ENCODE results near the gene KDM4F.

The KDM4F gene

DNA sequence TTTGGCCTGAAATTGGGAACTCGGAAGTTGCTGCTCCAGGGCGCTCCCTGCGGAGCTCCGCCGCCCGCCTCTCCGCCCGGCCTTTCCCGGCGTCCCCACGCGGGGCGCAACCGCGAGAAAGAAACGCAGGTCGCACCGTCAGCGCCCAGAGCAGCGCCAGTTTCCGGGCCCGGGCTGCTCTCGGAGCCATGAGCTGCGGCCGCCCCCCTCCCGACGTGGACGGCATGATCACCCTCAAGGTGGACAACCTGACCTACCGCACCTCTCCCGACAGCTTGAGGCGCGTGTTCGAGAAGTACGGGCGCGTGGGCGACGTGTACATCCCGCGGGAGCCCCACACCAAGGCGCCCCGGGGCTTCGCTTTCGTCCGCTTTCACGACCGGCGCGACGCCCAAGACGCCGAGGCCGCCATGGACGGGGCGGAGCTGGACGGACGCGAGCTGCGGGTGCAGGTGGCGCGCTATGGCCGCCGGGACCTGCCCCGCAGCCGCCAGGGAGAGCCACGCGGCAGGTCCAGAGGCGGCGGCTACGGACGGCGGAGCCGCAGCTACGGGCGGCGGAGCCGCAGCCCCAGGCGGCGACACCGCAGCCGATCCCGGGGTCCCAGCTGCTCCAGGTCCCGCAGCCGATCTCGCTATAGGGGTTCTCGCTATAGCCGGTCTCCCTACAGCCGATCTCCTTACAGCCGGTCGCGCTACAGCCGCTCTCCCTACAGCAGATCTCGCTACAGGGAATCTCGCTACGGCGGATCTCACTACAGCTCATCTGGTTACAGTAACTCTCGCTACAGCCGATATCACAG is 18.0 kb downstream of the KDM4F start (continued):
- TF ChIP-seq, protein P1, sequence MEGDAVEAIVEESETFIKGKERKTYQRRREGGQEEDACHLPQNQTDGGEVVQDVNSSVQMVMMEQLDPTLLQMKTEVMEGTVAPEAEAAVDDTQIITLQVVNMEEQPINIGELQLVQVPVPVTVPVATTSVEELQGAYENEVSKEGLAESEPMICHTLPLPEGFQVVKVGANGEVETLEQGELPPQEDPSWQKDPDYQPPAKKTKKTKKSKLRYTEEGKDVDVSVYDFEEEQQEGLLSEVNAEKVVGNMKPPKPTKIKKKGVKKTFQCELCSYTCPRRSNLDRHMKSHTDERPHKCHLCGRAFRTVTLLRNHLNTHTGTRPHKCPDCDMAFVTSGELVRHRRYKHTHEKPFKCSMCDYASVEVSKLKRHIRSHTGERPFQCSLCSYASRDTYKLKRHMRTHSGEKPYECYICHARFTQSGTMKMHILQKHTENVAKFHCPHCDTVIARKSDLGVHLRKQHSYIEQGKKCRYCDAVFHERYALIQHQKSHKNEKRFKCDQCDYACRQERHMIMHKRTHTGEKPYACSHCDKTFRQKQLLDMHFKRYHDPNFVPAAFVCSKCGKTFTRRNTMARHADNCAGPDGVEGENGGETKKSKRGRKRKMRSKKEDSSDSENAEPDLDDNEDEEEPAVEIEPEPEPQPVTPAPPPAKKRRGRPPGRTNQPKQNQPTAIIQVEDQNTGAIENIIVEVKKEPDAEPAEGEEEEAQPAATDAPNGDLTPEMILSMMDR (tag by site-specific recombination; IDR thresholded peaks at IDR 0.05) = peak; percentile 92
- peak; percentile 58; the same call in 1 of the 2 replicates for TF ChIP-seq ZEB2 (tag by site-specific recombination; IDR thresholded peaks at IDR 0.05)
- no peak for TF ChIP-seq ZNF155 (tag by site-specific recombination; IDR thresholded peaks at IDR 0.05)
- no peak for TF ChIP-seq ZNF175 (tag by site-specific recombination; IDR thresholded peaks at IDR 0.05)
- no peak for TF ChIP-seq ZNF558 (tag by site-specific recombination; IDR thresholded peaks at IDR 0.05)
- peak; percentile 87; the same call in 1 of the 2 replicates for TF ChIP-seq YY1 (tag by site-specific recombination; IDR thresholded peaks at IDR 0.05)
- peak; percentile 66 for TF ChIP-seq ZBTB20 (tag by site-specific recombination; IDR thresholded peaks at IDR 0.05)
- 0 out of 2 replicates have a peak, but pooled peaks have one; percentile 13 for TF ChIP-seq GLI4 (tag by site-specific recombination; IDR thresholded peaks at IDR 0.05)
- TF ChIP-seq, protein P2, sequence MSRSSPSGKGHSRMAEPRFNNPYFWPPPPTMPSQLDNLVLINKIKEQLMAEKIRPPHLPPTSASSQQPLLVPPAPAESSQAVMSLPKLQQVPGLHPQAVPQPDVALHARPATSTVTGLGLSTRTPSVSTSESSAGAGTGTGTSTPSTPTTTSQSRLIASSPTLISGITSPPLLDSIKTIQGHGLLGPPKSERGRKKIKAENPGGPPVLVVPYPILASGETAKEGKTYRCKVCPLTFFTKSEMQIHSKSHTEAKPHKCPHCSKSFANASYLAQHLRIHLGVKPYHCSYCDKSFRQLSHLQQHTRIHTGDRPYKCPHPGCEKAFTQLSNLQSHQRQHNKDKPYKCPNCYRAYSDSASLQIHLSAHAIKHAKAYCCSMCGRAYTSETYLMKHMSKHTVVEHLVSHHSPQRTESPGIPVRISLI (tag by site-specific recombination; IDR thresholded peaks at IDR 0.05) = 0 out of 2 replicates have a peak, but pooled peaks have one; percentile 14
- 0 out of 2 replicates have a peak, but pooled peaks have one; percentile 46 for TF ChIP-seq YY2 (tag by site-specific recombination; IDR thresholded peaks at IDR 0.05)
- no peak for TF ChIP-seq ZNF560 (tag by site-specific recombination; IDR thresholded peaks at IDR 0.05; ENCODE audit: borderline replicate concordance)
- TF ChIP-seq, protein P3, sequence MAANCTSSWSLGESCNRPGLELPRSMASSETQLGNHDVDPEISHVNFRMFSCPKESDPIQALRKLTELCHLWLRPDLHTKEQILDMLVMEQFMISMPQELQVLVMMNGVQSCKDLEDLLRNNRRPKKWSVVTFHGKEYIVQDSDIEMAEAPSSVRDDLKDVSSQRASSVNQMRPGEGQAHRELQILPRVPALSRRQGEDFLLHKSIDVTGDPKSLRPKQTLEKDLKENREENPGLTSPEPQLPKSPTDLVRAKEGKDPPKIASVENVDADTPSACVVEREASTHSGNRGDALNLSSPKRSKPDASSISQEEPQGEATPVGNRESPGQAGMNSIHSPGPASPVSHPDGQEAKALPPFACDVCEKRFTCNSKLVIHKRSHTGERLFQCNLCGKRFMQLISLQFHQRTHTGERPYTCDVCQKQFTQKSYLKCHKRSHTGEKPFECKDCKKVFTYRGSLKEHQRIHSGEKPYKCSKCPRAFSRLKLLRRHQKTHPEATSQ (tag by site-specific recombination; IDR thresholded peaks at IDR 0.05) = 0 out of 2 replicates have a peak, but pooled peaks have one; percentile 53

DNA sequence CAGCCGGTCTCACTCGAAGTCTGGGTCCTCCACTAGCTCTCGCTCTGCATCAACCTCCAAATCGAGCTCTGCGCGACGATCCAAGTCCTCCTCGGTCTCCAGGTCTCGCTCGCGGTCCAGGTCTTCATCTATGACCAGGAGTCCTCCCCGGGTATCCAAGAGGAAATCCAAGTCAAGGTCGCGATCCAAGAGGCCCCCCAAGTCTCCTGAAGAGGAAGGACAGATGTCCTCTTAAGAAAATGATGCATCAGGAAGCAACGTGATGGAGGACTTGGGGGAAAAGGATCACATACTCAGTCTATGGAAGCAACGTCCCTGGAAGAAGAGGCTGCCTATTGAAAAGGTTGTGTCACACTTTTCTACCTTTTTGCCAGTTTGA is 18.6 kb downstream of the KDM4F start:
- Histone ChIP-seq H3K36me3 (ENCODE audit: control insufficient read depth in 2 of 2, insufficient read depth in 1 of 2, low read length in 2 of 2) (peaks cover 0 to 4% of the 10 kb centered on the region in 2 experiments; a peak in 1 of 3 replicates), H3K4me3 (ENCODE audit: low read depth, low read length) (peak overlapping the region; percentile 79), H3K9me3 (ENCODE audit: control insufficient read depth, insufficient read depth, low read depth, low read length) (no peaks in the 10 kb centered on the region), H3K27ac (ENCODE audit: extremely low read depth, low read depth, low read length) (peak overlapping the region; percentile 86), H3K4me1 (ENCODE audit: control insufficient read depth, insufficient read depth, low read length) (no peaks in the 10 kb centered on the region)
- CTCF ChIA-PET = interaction anchor here (0.8 to 10.7 kb wide), 8 partner anchors 12 to 845 kb away, joined by 3 to 63 read pairs (median 11); partner anchors contain the start of gene ENDOD1
- POLR2A ChIA-PET = interaction anchor here (0.8 to 3.7 kb wide), 21 partner anchors 8 to 1322 kb away, joined by 3 to 31 read pairs (median 5); partner anchors contain the start of genes AMOTL1, CCDC82, CEP57 and CWC15
- TF ChIP-seq ZNF600 (tag by site-specific recombination; IDR thresholded peaks at IDR 0.05) = peak; percentile 24; the same call in 1 of the 2 replicates
- TF ChIP-seq SCRT1 (tag by site-specific recombination; IDR thresholded peaks at IDR 0.05; ENCODE audit: borderline replicate concordance) = no peak
- TF ChIP-seq, protein P4, sequence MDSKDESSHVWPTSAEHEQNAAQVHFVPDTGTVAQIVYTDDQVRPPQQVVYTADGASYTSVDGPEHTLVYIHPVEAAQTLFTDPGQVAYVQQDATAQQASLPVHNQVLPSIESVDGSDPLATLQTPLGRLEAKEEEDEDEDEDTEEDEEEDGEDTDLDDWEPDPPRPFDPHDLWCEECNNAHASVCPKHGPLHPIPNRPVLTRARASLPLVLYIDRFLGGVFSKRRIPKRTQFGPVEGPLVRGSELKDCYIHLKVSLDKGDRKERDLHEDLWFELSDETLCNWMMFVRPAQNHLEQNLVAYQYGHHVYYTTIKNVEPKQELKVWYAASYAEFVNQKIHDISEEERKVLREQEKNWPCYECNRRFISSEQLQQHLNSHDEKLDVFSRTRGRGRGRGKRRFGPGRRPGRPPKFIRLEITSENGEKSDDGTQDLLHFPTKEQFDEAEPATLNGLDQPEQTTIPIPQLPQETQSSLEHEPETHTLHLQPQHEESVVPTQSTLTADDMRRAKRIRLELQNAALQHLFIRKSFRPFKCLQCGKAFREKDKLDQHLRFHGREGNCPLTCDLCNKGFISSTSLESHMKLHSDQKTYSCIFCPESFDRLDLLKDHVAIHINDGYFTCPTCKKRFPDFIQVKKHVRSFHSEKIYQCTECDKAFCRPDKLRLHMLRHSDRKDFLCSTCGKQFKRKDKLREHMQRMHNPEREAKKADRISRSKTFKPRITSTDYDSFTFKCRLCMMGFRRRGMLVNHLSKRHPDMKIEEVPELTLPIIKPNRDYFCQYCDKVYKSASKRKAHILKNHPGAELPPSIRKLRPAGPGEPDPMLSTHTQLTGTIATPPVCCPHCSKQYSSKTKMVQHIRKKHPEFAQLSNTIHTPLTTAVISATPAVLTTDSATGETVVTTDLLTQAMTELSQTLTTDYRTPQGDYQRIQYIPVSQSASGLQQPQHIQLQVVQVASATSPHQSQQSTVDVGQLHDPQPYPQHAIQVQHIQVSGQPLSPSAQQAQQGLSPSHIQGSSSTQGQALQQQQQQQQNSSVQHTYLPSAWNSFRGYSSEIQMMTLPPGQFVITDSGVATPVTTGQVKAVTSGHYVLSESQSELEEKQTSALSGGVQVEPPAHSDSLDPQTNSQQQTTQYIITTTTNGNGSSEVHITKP (tag by site-specific recombination; IDR thresholded peaks at IDR 0.05) = no peak
- no peak for TF ChIP-seq ZNF114 (tag by site-specific recombination; IDR thresholded peaks at IDR 0.05)
- TF ChIP-seq ZBTB17 (tag by site-specific recombination; IDR thresholded peaks at IDR 0.05) = peak; percentile 88; the same call in 1 of the 2 replicates
